ENCODE measurements around the gene TMEM26.

- no peak for TF ChIP-seq POLR2A (IDR thresholded peaks at IDR 0.05)
- TF ChIP-seq CTCF (IDR thresholded peaks at IDR 0.05), result no peak
Observed at GRCh38 chr10:61448841-61449600, 4.2 kb downstream of the TMEM26 start.

All from Peyer's patch (tissue), 4 donors.